Measurements from ENCODE around the gene MAB21L3. TPM values are rescaled to one million over a fixed set of nuclear protein-coding genes. Genes with fewer than 3 reads are reported as not detected.

Gene MAB21L3
- total RNA-seq, 1 donor = 0.36 TPM

GRCh38 chr1:116127123-116127847, 16.1 kb downstream of the MAB21L3 start:
- Histone ChIP-seq H2AFZ (ENCODE audit: low read length) (no peak overlapping the region), H3K36me3 (ENCODE audit: insufficient read depth, low read length) (no peaks in the 10 kb centered on the region), H3K9me3 (ENCODE audit: low read depth, low read length) (no peaks in the 10 kb centered on the region), H3K27me3 (ENCODE audit: insufficient read depth, low read length) (peaks cover 29% of the 10 kb centered on the region), H3K27ac (ENCODE audit: low read depth, low read length) (no peak overlapping the region), H3K4me1 (ENCODE audit: insufficient read depth, low read length) (peaks cover 12% of the 10 kb centered on the region), H3K4me2 (ENCODE audit: insufficient read depth, low read length) (no peak overlapping the region), H3K79me2 (ENCODE audit: insufficient read depth, low read length) (no peaks in the 10 kb centered on the region), H4K20me1 (ENCODE audit: insufficient read depth, low read length) (no peaks in the 10 kb centered on the region), H3K4me3 (ENCODE audit: insufficient read depth, low read length) (no peak overlapping the region)
- TF ChIP-seq, protein P1, sequence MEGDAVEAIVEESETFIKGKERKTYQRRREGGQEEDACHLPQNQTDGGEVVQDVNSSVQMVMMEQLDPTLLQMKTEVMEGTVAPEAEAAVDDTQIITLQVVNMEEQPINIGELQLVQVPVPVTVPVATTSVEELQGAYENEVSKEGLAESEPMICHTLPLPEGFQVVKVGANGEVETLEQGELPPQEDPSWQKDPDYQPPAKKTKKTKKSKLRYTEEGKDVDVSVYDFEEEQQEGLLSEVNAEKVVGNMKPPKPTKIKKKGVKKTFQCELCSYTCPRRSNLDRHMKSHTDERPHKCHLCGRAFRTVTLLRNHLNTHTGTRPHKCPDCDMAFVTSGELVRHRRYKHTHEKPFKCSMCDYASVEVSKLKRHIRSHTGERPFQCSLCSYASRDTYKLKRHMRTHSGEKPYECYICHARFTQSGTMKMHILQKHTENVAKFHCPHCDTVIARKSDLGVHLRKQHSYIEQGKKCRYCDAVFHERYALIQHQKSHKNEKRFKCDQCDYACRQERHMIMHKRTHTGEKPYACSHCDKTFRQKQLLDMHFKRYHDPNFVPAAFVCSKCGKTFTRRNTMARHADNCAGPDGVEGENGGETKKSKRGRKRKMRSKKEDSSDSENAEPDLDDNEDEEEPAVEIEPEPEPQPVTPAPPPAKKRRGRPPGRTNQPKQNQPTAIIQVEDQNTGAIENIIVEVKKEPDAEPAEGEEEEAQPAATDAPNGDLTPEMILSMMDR (IDR thresholded peaks at IDR 0.05; ENCODE audit: extremely low read depth, low read depth, low read length) = no peak
- DNase-seq (ENCODE audit: insufficient read length, low spot score, missing footprints) = no peak

GRCh38 chr1:116127848-116128540, 16.8 kb downstream of the MAB21L3 start:
- no peak for DNase-seq (ENCODE audit: insufficient read length, low spot score, missing footprints)
- no peaks in the 10 kb centered on the region for H3K9me3 ChIP-seq (ENCODE audit: low read depth, low read length)
- H3K79me2 ChIP-seq (ENCODE audit: insufficient read depth, low read length) = no peaks in the 10 kb centered on the region
- TF ChIP-seq, protein P1 (IDR thresholded peaks at IDR 0.05; ENCODE audit: extremely low read depth, low read depth, low read length) = no peak
- H3K36me3 ChIP-seq (ENCODE audit: insufficient read depth, low read length) = no peaks in the 10 kb centered on the region
- no peak overlapping the region for H3K4me2 ChIP-seq (ENCODE audit: insufficient read depth, low read length)
- H3K4me1 ChIP-seq (ENCODE audit: insufficient read depth, low read length) = peaks cover 6% of the 10 kb centered on the region
- H3K4me3 ChIP-seq (ENCODE audit: insufficient read depth, low read length) = no peak overlapping the region
- no peak overlapping the region for H2AFZ ChIP-seq (ENCODE audit: low read length)
- peaks cover 29% of the 10 kb centered on the region for H3K27me3 ChIP-seq (ENCODE audit: insufficient read depth, low read length)
- H3K27ac ChIP-seq (ENCODE audit: low read depth, low read length) = no peak overlapping the region
- H4K20me1 ChIP-seq (ENCODE audit: insufficient read depth, low read length) = no peaks in the 10 kb centered on the region

GRCh38 chr1:116128664-116129063, 17.5 kb downstream of the MAB21L3 start:
- DNase-seq (ENCODE audit: insufficient read length, low spot score, missing footprints) = no peak
- H3K4me1 ChIP-seq (ENCODE audit: insufficient read depth, low read length) = no peaks in the 10 kb centered on the region
- no peaks in the 10 kb centered on the region for H3K9me3 ChIP-seq (ENCODE audit: low read depth, low read length)
- no peaks in the 10 kb centered on the region for H4K20me1 ChIP-seq (ENCODE audit: insufficient read depth, low read length)
- no peak overlapping the region for H2AFZ ChIP-seq (ENCODE audit: low read length)
- no peaks in the 10 kb centered on the region for H3K79me2 ChIP-seq (ENCODE audit: insufficient read depth, low read length)
- H3K27ac ChIP-seq (ENCODE audit: low read depth, low read length) = no peak overlapping the region
- no peak overlapping the region for H3K4me3 ChIP-seq (ENCODE audit: insufficient read depth, low read length)
- peaks cover 29% of the 10 kb centered on the region for H3K27me3 ChIP-seq (ENCODE audit: insufficient read depth, low read length)
- H3K4me2 ChIP-seq (ENCODE audit: insufficient read depth, low read length) = no peak overlapping the region
- H3K36me3 ChIP-seq (ENCODE audit: insufficient read depth, low read length) = no peaks in the 10 kb centered on the region
- TF ChIP-seq, protein P1 (IDR thresholded peaks at IDR 0.05; ENCODE audit: extremely low read depth, low read depth, low read length) = no peak

DNA sequence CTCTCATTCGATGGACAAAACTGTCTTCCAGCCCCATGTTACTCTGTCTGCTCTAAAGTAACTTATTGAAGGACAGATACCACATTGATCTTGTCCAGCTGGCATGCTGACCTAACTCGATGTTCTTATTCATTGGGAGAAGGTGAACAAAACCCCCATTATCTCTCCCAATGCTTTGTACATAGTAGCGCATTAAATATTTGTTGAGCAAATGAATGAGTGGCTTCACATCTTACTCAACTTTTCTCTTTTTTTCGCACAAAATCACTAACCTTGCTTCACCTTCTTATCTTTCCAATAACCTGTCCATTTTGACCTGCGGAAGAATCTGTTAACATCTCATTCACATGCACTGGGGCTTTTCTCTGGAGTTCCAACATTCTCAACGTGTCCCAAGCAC, 18.3 kb downstream of the MAB21L3 start:
- TF ChIP-seq, protein P1 (IDR thresholded peaks at IDR 0.05; ENCODE audit: extremely low read depth, low read depth, low read length) = no peak

More for the DNA sequence above, 18.3 kb downstream of the MAB21L3 start:
- no peaks in the 10 kb centered on the region for H3K9me3 ChIP-seq (ENCODE audit: low read depth, low read length)
- H3K4me2 ChIP-seq (ENCODE audit: insufficient read depth, low read length) = no peak overlapping the region
- no peaks in the 10 kb centered on the region for H3K36me3 ChIP-seq (ENCODE audit: insufficient read depth, low read length)
- H3K79me2 ChIP-seq (ENCODE audit: insufficient read depth, low read length) = no peaks in the 10 kb centered on the region
- no peak overlapping the region for H2AFZ ChIP-seq (ENCODE audit: low read length)
- H4K20me1 ChIP-seq (ENCODE audit: insufficient read depth, low read length) = no peaks in the 10 kb centered on the region
- no peak overlapping the region for H3K27ac ChIP-seq (ENCODE audit: low read depth, low read length)
- no peaks in the 10 kb centered on the region for H3K4me1 ChIP-seq (ENCODE audit: insufficient read depth, low read length)
- H3K4me3 ChIP-seq (ENCODE audit: insufficient read depth, low read length) = no peak overlapping the region
- peaks cover 29% of the 10 kb centered on the region for H3K27me3 ChIP-seq (ENCODE audit: insufficient read depth, low read length)
- no peak for DNase-seq (ENCODE audit: insufficient read length, low spot score, missing footprints)

All from osteoblast (primary cell).